ENCODE data around the gene HMGN4. TPM values are rescaled to one million over a fixed set of nuclear protein-coding genes. Genes with fewer than 3 reads are reported as not detected.

The HMGN4 gene
- total and polyA plus RNA-seq, 9 of the 15 experiments (the other 6 are each of a cell fraction or from before 2014, with no cell fraction given), result 35.4 to 134 (median 94.1) TPM

GRCh38 chr6:26556263-26557070 lies 18.3 kb downstream of the HMGN4 start (continued):
- TF ChIP-seq NBN (IDR thresholded peaks at IDR 0.05; ENCODE audit: low read depth) (peak; percentile 95), SMARCE1 (IDR thresholded peaks at IDR 0.05) (peak; percentile 27; the same call in 1 of the 2 replicates), RBM14 (IDR thresholded peaks at IDR 0.05; ENCODE audit: borderline replicate concordance, insufficient read depth, low read depth, low read length) (no peak), ZEB2 (IDR thresholded peaks at IDR 0.05) (peak; percentile 57; the same call in 1 of the 2 replicates), CBFB (CRISPR knock-in tag; IDR thresholded peaks at IDR 0.05) (no peak), DIDO1 (tag; IDR thresholded peaks at IDR 0.05; ENCODE audit: low read depth) (no peak), GTF2F1 (IDR thresholded peaks at IDR 0.05; ENCODE audit: low read depth, low read length) (0 out of 2 replicates have a peak, but pooled peaks have one; percentile 26), CSDE1 (IDR thresholded peaks at IDR 0.05) (peak in 1 of 2 experiments; percentile 83; a peak in 2 of 4 replicates), ELF4 (CRISPR knock-in tag; IDR thresholded peaks at IDR 0.05) (no peak), ZNF830 (CRISPR knock-in tag; IDR thresholded peaks at IDR 0.05) (no peak), COPS2 (conservative IDR thresholded peaks at IDR 0.05) (no peak), TSHZ1 (CRISPR knock-in tag; IDR thresholded peaks at IDR 0.05) (no peak), TCF15 (CRISPR knock-in tag; IDR thresholded peaks at IDR 0.05) (no peak), BRF2 (IDR thresholded peaks at IDR 0.05; ENCODE audit: borderline replicate concordance, insufficient read depth, insufficient read length) (no peak), PBX2 (CRISPR knock-in tag; IDR thresholded peaks at IDR 0.05; ENCODE audit: low read depth) (no peak), PBX2 (tag; conservative IDR thresholded peaks at IDR 0.05; ENCODE audit: low read depth) (0 out of 2 replicates have a peak, but pooled peaks have one; percentile 29), DPF2 (IDR thresholded peaks at IDR 0.05) (peak; percentile 52), ZNF316 (IDR thresholded peaks at IDR 0.05) (no peak), SPI1 (IDR thresholded peaks at IDR 0.05; ENCODE audit: borderline replicate concordance, low read depth, low read length) (no peak), MCM7 (IDR thresholded peaks at IDR 0.05) (peak in 1 of 2 experiments; percentile 35; a peak in 1 of 4 replicates), ZFX (CRISPR knock-in tag; IDR thresholded peaks at IDR 0.05) (peak; percentile 55), CCNT2 (IDR thresholded peaks at IDR 0.05; ENCODE audit: borderline replicate concordance, extremely low read depth, insufficient read length, low read depth, low read length) (no peak)

Data from K562 (cell line).